GM12891 (cell line): Measurements from ENCODE around the gene CYGB.

Experiments
- POLR2A ChIP-seq: IDR thresholded peaks from 2 replicates; pipeline ENCODE4 v1.6.1; 2011; ENCODE audit warnings: low read depth, low read length, control low read depth
- TAF1 ChIP-seq: IDR thresholded peaks from 2 replicates; pipeline ENCODE4 v1.6.1; 2011; ENCODE audit warnings: low read depth, low read length, control low read depth

DNA sequence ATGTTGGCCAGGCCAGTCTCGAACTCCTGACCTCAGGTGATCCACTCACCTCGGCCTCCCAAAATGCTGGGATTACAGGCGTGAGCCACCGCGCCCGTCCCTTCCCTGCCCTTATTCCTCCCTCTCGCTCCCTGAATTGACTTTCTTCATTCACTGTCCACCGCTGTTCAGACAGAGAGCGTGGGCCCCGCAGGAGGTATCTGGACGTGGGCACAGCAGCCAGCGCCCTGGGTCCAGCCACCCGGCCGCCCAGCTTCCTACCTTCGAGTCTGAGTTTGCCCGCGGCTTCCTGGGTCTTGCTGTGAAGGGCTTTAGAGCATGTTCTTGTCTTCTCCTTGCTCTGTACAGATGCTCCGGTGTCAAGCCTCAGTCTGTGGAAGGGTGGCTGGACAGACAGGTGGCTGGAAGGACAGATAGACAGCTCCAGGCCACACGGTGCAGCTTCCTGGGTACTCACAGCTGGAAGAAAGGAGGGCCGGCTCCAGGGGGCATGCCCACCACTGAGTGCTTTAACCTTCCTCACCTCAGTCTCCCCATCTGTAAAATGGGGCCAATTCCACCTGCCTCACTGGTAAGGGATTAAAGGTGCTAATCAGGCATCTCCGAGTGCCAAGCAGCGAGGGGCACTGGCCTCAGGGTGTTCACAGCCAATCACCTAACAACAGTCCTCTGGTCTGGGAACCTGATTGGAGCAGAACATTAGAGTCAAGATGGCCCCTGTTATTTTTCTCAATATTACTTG, 49.9 kb downstream of the CYGB start:
- no peak for TF ChIP-seq POLR2A
- TF ChIP-seq TAF1, result no peak
